SK-N-SH (cell line): ENCODE data around the gene PSMD1. TPM values are rescaled to one million over a fixed set of nuclear protein-coding genes. Genes with fewer than 3 reads are reported as not detected.

Source experiments
- CTCF ChIA-PET: fragments of 300-600, 350-600 bp; formaldehyde crosslinking; extraction: SDS; loops from one replicate; lab custom pipeline; 2021; lab: Yijun Ruan, JAX
- POLR2A ChIA-PET: fragments of 350-600 bp; sonication (Branson Sonifier 250); formaldehyde crosslinking; extraction: SDS; loops from one replicate; lab custom pipeline; 2020; ENCODE audit warnings: antibody characterized with exemption, inconsistent platforms; lab: Yijun Ruan, JAX
- DNase-seq: peaks from one replicate; pipeline ENCODE4 v3.0.0; 2012
- H2AFZ ChIP-seq: fragments of 200-600 bp; sonication (generic); 2 replicates; pipeline ENCODE4 v1.8.1; 2016; ENCODE audit warnings: antibody characterized with exemption, mild to moderate bottlenecking, low read depth
- H3F3A ChIP-seq: fragments of 200-600 bp; sonication (generic); replicated peaks from 2 replicates; pipeline ENCODE3; 2016; ENCODE audit warnings: antibody characterized with exemption, mild to moderate bottlenecking; ENCODE audit not compliant: insufficient read depth
- H3K27ac ChIP-seq, 2 experiments: fragments of 200-500 bp in 1 of 2; fragments of 200-600 bp in 1 of 2; sonication (Bioruptor generic) in 1 of 2; sonication (generic), shearing (Covaris generic) in 1 of 2; 2 replicates each; pipeline versions ENCODE4 v1.5.1 to v1.6.1; 2014 to 2016; ENCODE audit warnings: low read depth in 2 of 2, inconsistent platforms in 1 of 2, low read length in 1 of 2, mild to moderate bottlenecking in 1 of 2, mixed read lengths in 1 of 2
- H3K27me3 ChIP-seq: fragments of 200-600 bp; sonication (generic), shearing (Covaris generic); 2 replicates; pipeline ENCODE4 v1.6.1; 2016; ENCODE audit warnings: mixed run types; ENCODE audit not compliant: insufficient read depth
- H3K36me3 ChIP-seq, 2 experiments: fragments of 200-500 bp in 1 of 2; fragments of 200-600 bp in 1 of 2; sonication (Bioruptor generic) in 1 of 2; sonication (generic) in 1 of 2; replicated peaks in 1 of 2; 2 replicates each; pipeline versions ENCODE3 to v1.5.1; 2014 to 2016; ENCODE audit warnings: low read length in 1 of 2, mild to moderate bottlenecking in 1 of 2; ENCODE audit not compliant: insufficient read depth in 2 of 2, control insufficient read depth in 1 of 2
- H3K4me1 ChIP-seq, 2 experiments: fragments of 200-500 bp in 1 of 2; fragments of 200-600 bp in 1 of 2; sonication (Bioruptor generic) in 1 of 2; sonication (generic), shearing (Covaris generic) in 1 of 2; 2 replicates each; pipeline versions ENCODE4 v1.5.1 to v1.6.1; 2014 to 2016; ENCODE audit warnings: low read depth in 1 of 2, low read length in 1 of 2, mixed run types in 1 of 2; ENCODE audit not compliant: insufficient read depth in 2 of 2, control insufficient read depth in 1 of 2
- H3K4me2 ChIP-seq: fragments of 200-600 bp; sonication (generic), shearing (Covaris generic); 2 replicates; pipeline ENCODE4 v1.6.1; 2017; ENCODE audit warnings: mixed run types
- H3K4me3 ChIP-seq, 2 experiments: fragments of 200-500 bp in 1 of 2; fragments of 200-600 bp in 1 of 2; sonication (Bioruptor generic) in 1 of 2; sonication (generic), shearing (Covaris generic) in 1 of 2; 2 replicates each; pipeline versions ENCODE4 v1.5.1 to v1.8.1; 2014 to 2016; ENCODE audit warnings: low read depth in 2 of 2, inconsistent platforms in 1 of 2, low read length in 1 of 2, mild to moderate bottlenecking in 1 of 2, mixed read lengths in 1 of 2, moderate library complexity in 1 of 2
- H3K79me2 ChIP-seq: fragments of 200-600 bp; sonication (generic); 2 replicates; pipeline ENCODE4 v1.8.1; 2017; ENCODE audit warnings: mild to moderate bottlenecking; ENCODE audit not compliant: insufficient read depth
- H3K9ac ChIP-seq: fragments of 200-600 bp; sonication (generic); 2 replicates; pipeline ENCODE4 v1.6.1; 2017; ENCODE audit warnings: mixed run types
- H3K9me2 ChIP-seq: fragments of 200-600 bp; sonication (generic); 2 replicates; pipeline ENCODE4 v1.6.1; 2017; ENCODE audit warnings: mixed run types
- H3K9me3 ChIP-seq: fragments of 200-600 bp; sonication (generic); 2 replicates; pipeline ENCODE4 v1.6.1; 2017; ENCODE audit warnings: mixed run types, mild to moderate bottlenecking, moderate library complexity
- H4K20me1 ChIP-seq: fragments of 200-600 bp; sonication (generic); 2 replicates; pipeline ENCODE4 v1.6.1; 2017; ENCODE audit warnings: mild to moderate bottlenecking, mixed run types; ENCODE audit not compliant: insufficient read depth
- EP300 ChIP-seq, 2 experiments: IDR thresholded peaks; 2 replicates each; pipeline versions ENCODE4 v1.4.0 to v1.6.1; 2012; ENCODE audit warnings: borderline replicate concordance in 1 of 2, low read depth in 1 of 2, low read length in 1 of 2
- FOSL2 ChIP-seq: IDR thresholded peaks from 2 replicates; pipeline ENCODE4 v1.4.0; 2012; ENCODE audit warnings: low read depth, mild to moderate bottlenecking, moderate library complexity, borderline replicate concordance
- FOXM1 ChIP-seq: IDR thresholded peaks from 2 replicates; pipeline ENCODE4 v1.4.0; 2012; ENCODE audit warnings: low read depth, mild to moderate bottlenecking
- GABPA ChIP-seq: IDR thresholded peaks from 2 replicates; pipeline ENCODE4 v1.4.0; 2012; ENCODE audit warnings: low read depth, mild to moderate bottlenecking
- NFIC ChIP-seq: IDR thresholded peaks from 2 replicates; pipeline ENCODE4 v1.4.0; 2012; ENCODE audit warnings: borderline replicate concordance
- POLR2AphosphoS5 ChIP-seq: IDR thresholded peaks from 2 replicates; pipeline ENCODE4 v1.6.1; 2012; ENCODE audit warnings: low read depth, low read length
- SMC3 ChIP-seq: IDR thresholded peaks from 2 replicates; pipeline ENCODE4 v1.6.1; 2012; ENCODE audit warnings: low read depth, low read length, improper control_type of control experiment
- TAF1 ChIP-seq: IDR thresholded peaks from 2 replicates; pipeline ENCODE4 v1.6.1; 2012; ENCODE audit warnings: low read depth, mild to moderate bottlenecking, low read length, moderate library complexity, borderline replicate concordance
- WGBS: methylation state at CpG from one replicate; pipeline ENCODE4 v1.1.6; 2017; ENCODE audit warnings: low lambda C conversion rate; 5-methylcytosine and 5-hydroxymethylcytosine counted together
- polyA plus RNA-seq, 3 experiments: library from polyadenylated mRNA; depleted of rRNA; stranded (reverse); fragments of >200 nt; gene quantifications; 2 replicates each; pipeline ENCODE4 v1.2.3, GENCODE V29; 2012
- TF ChIP-seq, protein P1 (sequence below): IDR thresholded peaks from 2 replicates; pipeline ENCODE4 v1.4.0; 2012; ENCODE audit warnings: low read depth, borderline replicate concordance
- TF ChIP-seq, protein P2 (sequence below): IDR thresholded peaks from 2 replicates; pipeline ENCODE4 v1.4.0; 2012; ENCODE audit warnings: low read depth, borderline replicate concordance
- TF ChIP-seq, protein P3 (sequence below): IDR thresholded peaks from 2 replicates; pipeline ENCODE4; 2012
- TF ChIP-seq, protein P4 (sequence below): fragments of 150-350 bp; IDR thresholded peaks from 2 replicates; pipeline ENCODE4 v1.6.1; 2016; ENCODE audit warnings: mild to moderate bottlenecking, low read depth, low read length

PSMD1 gene
- polyA plus RNA-seq, 1 of the 3 experiments (the other 2 are of a cell fraction) = 92.3 TPM

DNA sequence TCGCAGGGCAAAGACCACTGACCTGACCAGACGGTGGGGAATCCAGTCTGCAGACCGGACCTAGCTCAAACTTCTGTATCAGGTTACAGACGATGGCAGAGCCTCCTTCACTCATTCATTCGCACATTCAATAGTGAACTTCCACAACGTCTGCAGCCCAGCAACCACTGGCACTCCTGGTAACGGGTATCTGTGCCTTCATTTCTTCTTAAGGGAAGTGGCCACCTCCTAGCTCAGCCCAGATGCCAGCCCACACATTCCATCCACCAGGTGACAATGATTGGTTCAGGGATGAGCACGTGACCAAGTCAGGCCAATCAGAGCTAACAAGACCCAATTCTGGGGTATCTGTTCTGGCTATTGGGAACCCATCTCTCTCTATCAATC is 125.8 kb downstream of the PSMD1 start:
- 88% methylated on average over 8 of the region's 8 CpGs for WGBS
- no peak overlapping the region for H3K4me2 ChIP-seq
- H3K4me3 ChIP-seq = no peak overlapping the region
- H2AFZ ChIP-seq = no peak overlapping the region
- no peaks in the 10 kb centered on the region for H4K20me1 ChIP-seq
- H3K9me2 ChIP-seq = no peaks in the 10 kb centered on the region
- peaks cover 5 to 16% of the 10 kb centered on the region in 2 experiments; a peak in 2 of 4 replicates for H3K4me1 ChIP-seq
- no peaks in the 10 kb centered on the region for H3K27me3 ChIP-seq
- ChIA-PET CTCF (interaction anchor here (0.9 to 3.9 kb wide), 8 partner anchors 9 to 230 kb away, joined by 3 to 15 read pairs (median 4); no protein-coding TSS in a partner anchor), POLR2A (no interaction called here)
- no peak overlapping the region for H3K9ac ChIP-seq
- no peak for TF ChIP-seq GABPA
- TF ChIP-seq, protein P1, sequence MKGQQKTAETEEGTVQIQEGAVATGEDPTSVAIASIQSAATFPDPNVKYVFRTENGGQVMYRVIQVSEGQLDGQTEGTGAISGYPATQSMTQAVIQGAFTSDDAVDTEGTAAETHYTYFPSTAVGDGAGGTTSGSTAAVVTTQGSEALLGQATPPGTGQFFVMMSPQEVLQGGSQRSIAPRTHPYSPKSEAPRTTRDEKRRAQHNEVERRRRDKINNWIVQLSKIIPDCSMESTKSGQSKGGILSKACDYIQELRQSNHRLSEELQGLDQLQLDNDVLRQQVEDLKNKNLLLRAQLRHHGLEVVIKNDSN = peak; percentile 29; the same call in 1 of the 2 replicates
- H3K27ac ChIP-seq = 0 out of 4 replicates have a peak overlapping the region, but pooled peaks of 1 of the 2 experiments have one; percentile 13
- peaks cover 0 to 4% of the 10 kb centered on the region in 2 experiments for H3K36me3 ChIP-seq
- H3K9me3 ChIP-seq = no peaks in the 10 kb centered on the region
- H3F3A ChIP-seq = no peaks in the 10 kb centered on the region
- DNase-seq = no peak
- H3K79me2 ChIP-seq = no peaks in the 10 kb centered on the region

DNA sequence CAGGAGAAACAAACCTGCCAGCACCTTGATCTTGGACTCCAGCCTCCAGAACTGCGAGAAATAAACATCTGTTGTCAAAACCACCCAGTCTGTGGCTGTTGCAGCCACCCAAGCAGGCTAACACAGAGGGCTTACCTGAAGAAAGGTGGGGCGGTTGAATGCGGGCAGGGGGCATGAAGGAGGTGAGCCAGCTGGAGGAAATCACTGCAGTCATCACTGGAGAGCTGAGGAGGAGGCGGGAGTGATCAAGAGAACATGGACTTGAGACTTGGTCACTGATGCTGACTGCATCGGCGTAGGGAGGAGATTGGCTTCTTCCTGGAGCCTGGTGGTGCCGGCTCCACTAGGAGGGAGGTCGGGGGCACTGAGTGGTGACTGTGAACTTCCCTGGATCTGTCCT is 127.2 kb downstream of the PSMD1 start:
- WGBS = 90% methylated on average over 7 of the region's 8 CpGs
- Histone ChIP-seq H3F3A (no peaks in the 10 kb centered on the region), H3K9ac (no peak overlapping the region), H3K4me3 (no peak overlapping the region), H3K79me2 (no peaks in the 10 kb centered on the region), H3K9me2 (no peaks in the 10 kb centered on the region), H3K36me3 (no peaks in the 10 kb centered on the region), H3K4me1 (peaks cover 5 to 20% of the 10 kb centered on the region in 2 experiments; a peak in 2 of 4 replicates), H3K4me2 (no peak overlapping the region), H2AFZ (no peak overlapping the region), H4K20me1 (no peaks in the 10 kb centered on the region), H3K9me3 (no peaks in the 10 kb centered on the region), H3K27me3 (no peaks in the 10 kb centered on the region), H3K27ac (no peak overlapping the region)
- DNase-seq = no peak
- POLR2A ChIA-PET = no interaction called here
- CTCF ChIA-PET = interaction anchor here (1.1 to 2.3 kb wide), 5 partner anchors 9 to 80 kb away, joined by 3 to 6 read pairs (median 3); no protein-coding TSS in a partner anchor
- no peak for TF ChIP-seq SMC3
- TF ChIP-seq TAF1 = no peak
- no peak for TF ChIP-seq NFIC
- no peak for TF ChIP-seq FOSL2
- TF ChIP-seq, protein P2, sequence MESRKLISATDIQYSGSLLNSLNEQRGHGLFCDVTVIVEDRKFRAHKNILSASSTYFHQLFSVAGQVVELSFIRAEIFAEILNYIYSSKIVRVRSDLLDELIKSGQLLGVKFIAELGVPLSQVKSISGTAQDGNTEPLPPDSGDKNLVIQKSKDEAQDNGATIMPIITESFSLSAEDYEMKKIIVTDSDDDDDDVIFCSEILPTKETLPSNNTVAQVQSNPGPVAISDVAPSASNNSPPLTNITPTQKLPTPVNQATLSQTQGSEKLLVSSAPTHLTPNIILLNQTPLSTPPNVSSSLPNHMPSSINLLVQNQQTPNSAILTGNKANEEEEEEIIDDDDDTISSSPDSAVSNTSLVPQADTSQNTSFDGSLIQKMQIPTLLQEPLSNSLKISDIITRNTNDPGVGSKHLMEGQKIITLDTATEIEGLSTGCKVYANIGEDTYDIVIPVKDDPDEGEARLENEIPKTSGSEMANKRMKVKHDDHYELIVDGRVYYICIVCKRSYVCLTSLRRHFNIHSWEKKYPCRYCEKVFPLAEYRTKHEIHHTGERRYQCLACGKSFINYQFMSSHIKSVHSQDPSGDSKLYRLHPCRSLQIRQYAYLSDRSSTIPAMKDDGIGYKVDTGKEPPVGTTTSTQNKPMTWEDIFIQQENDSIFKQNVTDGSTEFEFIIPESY = no peak

DNA sequence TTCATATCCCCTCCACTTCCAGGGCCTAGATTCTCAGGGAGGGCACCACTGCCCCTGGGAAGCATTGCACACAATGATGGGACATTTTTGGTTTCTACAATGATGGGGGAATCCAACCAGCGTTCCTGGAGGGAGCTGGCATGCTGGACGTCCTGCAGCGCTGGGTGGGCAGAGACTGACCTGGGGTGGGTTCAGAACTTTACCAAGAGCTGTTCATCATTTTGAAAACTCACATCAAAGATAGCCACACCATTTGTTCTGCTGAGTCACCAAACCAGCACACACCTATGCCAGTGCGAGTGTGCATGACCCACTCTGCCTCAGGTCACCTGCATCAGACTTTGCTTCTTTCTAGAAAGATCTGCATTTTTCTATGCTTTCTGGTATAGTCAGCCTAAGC is 127.7 kb downstream of the PSMD1 start:
- TF ChIP-seq POLR2AphosphoS5 (no peak), FOXM1 (no peak), SMC3 (no peak), EP300 (IDR thresholded peaks at IDR 0.05; ENCODE audit: borderline replicate concordance in 1 of 2, low read depth in 1 of 2, low read length in 1 of 2) (no peak)
- TF ChIP-seq, protein P2 = no peak
- TF ChIP-seq, protein P3, sequence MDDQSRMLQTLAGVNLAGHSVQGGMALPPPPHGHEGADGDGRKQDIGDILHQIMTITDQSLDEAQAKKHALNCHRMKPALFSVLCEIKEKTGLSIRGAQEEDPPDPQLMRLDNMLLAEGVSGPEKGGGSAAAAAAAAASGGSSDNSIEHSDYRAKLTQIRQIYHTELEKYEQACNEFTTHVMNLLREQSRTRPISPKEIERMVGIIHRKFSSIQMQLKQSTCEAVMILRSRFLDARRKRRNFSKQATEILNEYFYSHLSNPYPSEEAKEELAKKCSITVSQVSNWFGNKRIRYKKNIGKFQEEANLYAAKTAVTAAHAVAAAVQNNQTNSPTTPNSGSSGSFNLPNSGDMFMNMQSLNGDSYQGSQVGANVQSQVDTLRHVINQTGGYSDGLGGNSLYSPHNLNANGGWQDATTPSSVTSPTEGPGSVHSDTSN = no peak
- TF ChIP-seq, protein P1 = no peak
- TF ChIP-seq, protein P4, sequence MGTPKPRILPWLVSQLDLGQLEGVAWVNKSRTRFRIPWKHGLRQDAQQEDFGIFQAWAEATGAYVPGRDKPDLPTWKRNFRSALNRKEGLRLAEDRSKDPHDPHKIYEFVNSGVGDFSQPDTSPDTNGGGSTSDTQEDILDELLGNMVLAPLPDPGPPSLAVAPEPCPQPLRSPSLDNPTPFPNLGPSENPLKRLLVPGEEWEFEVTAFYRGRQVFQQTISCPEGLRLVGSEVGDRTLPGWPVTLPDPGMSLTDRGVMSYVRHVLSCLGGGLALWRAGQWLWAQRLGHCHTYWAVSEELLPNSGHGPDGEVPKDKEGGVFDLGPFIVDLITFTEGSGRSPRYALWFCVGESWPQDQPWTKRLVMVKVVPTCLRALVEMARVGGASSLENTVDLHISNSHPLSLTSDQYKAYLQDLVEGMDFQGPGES = no peak
- H3K27ac ChIP-seq = no peak overlapping the region
- no peaks in the 10 kb centered on the region for H3K9me3 ChIP-seq
- H3K36me3 ChIP-seq = no peaks in the 10 kb centered on the region
- 89% methylated on average over 4 of the region's 4 CpGs for WGBS
- DNase-seq = no peak
- H3K79me2 ChIP-seq = no peaks in the 10 kb centered on the region
- ChIA-PET CTCF (interaction anchor here (1.1 to 2.3 kb wide), 5 partner anchors 8 to 81 kb away, joined by 3 to 6 read pairs (median 3); no protein-coding TSS in a partner anchor), POLR2A (no interaction called here)
- H3K9ac ChIP-seq = no peak overlapping the region
- no peaks in the 10 kb centered on the region for H3K9me2 ChIP-seq
- H3K4me2 ChIP-seq = no peak overlapping the region
- no peak overlapping the region for H3K4me3 ChIP-seq
- H3K27me3 ChIP-seq = no peaks in the 10 kb centered on the region
- H3K4me1 ChIP-seq = peaks cover 5 to 20% of the 10 kb centered on the region in 2 experiments; a peak in 2 of 4 replicates
- no peaks in the 10 kb centered on the region for H3F3A ChIP-seq
- H4K20me1 ChIP-seq = no peaks in the 10 kb centered on the region
- H2AFZ ChIP-seq = no peak overlapping the region
